Measurements from ENCODE around the gene KCNK17. TPM values are rescaled to one million over a fixed set of nuclear protein-coding genes. Genes with fewer than 3 reads are reported as not detected.

The KCNK17 gene
- polyA plus RNA-seq, 3 donors, result not detected

- intact Hi-C loops (cut with micrococcal nuclease), result no loop called here
- DNase-seq, result no peak
- peaks cover 0 to 3% (median 0%) of the 10 kb centered on the region in 7 donors for H3K9me3 Mint-ChIP-seq
- Histone ChIP-seq H3K9me3 (replicated peaks in 1 of 2; ENCODE audit: control insufficient read depth in 1 of 2, insufficient read depth in 1 of 2, low read length in 2 of 2) (no peaks in the 10 kb centered on the region), H4K20me1 (ENCODE audit: insufficient read depth, low read length) (no peaks in the 10 kb centered on the region), H3K9ac (ENCODE audit: insufficient read depth, low read length, poor library complexity, severe bottlenecking) (no peak overlapping the region), H3K4me3 (replicated peaks in 1 of 3; ENCODE audit: low read depth in 2 of 3, low read length in 3 of 3) (no peak overlapping the region), H3K4me1 (ENCODE audit: control insufficient read depth in 1 of 2, insufficient read depth in 2 of 2, low read length in 2 of 2) (no peaks in the 10 kb centered on the region), H3K4me2 (replicated peaks; ENCODE audit: extremely low read depth, low read length, poor library complexity, severe bottlenecking) (no peak overlapping the region), H3K27ac (ENCODE audit: low read depth in 1 of 2, low read length in 2 of 2) (no peak overlapping the region), H3K79me2 (ENCODE audit: insufficient read depth, low read length) (no peaks in the 10 kb centered on the region), H3K27me3 (ENCODE audit: control insufficient read depth in 2 of 2, insufficient read depth in 2 of 2, low read length in 2 of 2) (no peaks in the 10 kb centered on the region), H3K36me3 (replicated peaks in 1 of 2; ENCODE audit: control insufficient read depth in 1 of 2, insufficient read depth in 2 of 2, low read length in 2 of 2) (no peaks in the 10 kb centered on the region), H2AFZ (ENCODE audit: insufficient read depth, low read depth, low read length, poor library complexity, severe bottlenecking) (no peak overlapping the region)
- 67% methylated on average over 3 of the region's 4 CpGs for WGBS (ENCODE audit: insufficient coverage)
- H3K27me3 Mint-ChIP-seq (ENCODE audit: low read depth in 3 of 3), result peaks cover 3 to 6% (median 4%) of the 10 kb centered on the region in 3 donors
- H3K4me1 Mint-ChIP-seq, result no peaks in the 10 kb centered on the region
- TF ChIP-seq CTCF (IDR thresholded peaks at IDR 0.05), result no peak
- H3K36me3 Mint-ChIP-seq, result no peaks in the 10 kb centered on the region
- H3K4me3 Mint-ChIP-seq, result no peak overlapping the region
- H3K27ac Mint-ChIP-seq, result no peak overlapping the region
These were observed 39.7 kb downstream of the KCNK17 start for GRCh38 chr6:39274471-39274870.

GRCh38 chr6:39273406-39273821 lies 40.8 kb downstream of the KCNK17 start:
- intact Hi-C loops (cut with micrococcal nuclease), result no loop called here
- Mint-ChIP-seq H3K4me1 (no peaks in the 10 kb centered on the region), H3K27ac (no peak overlapping the region), H3K4me3 (no peak overlapping the region), H3K27me3 (ENCODE audit: low read depth in 3 of 3) (peaks cover 3 to 4% (median 3%) of the 10 kb centered on the region in 3 donors), H3K9me3 (peaks cover 0 to 3% (median 0%) of the 10 kb centered on the region in 7 donors), H3K36me3 (no peaks in the 10 kb centered on the region)
- no peak overlapping the region for H2AFZ ChIP-seq (ENCODE audit: insufficient read depth, low read depth, low read length, poor library complexity, severe bottlenecking)
- 77% methylated on average over 6 of the region's 6 CpGs for WGBS (ENCODE audit: insufficient coverage)
- no peaks in the 10 kb centered on the region for H3K36me3 ChIP-seq (replicated peaks in 1 of 2; ENCODE audit: control insufficient read depth in 1 of 2, insufficient read depth in 2 of 2, low read length in 2 of 2)
- no peaks in the 10 kb centered on the region for H3K9me3 ChIP-seq (replicated peaks in 1 of 2; ENCODE audit: control insufficient read depth in 1 of 2, insufficient read depth in 1 of 2, low read length in 2 of 2)
- no peak overlapping the region for H3K27ac ChIP-seq (ENCODE audit: low read depth in 1 of 2, low read length in 2 of 2)
- H3K79me2 ChIP-seq (ENCODE audit: insufficient read depth, low read length), result no peaks in the 10 kb centered on the region
- DNase-seq, result no peak
- no peak overlapping the region for H3K4me2 ChIP-seq (replicated peaks; ENCODE audit: extremely low read depth, low read length, poor library complexity, severe bottlenecking)
- H3K9ac ChIP-seq (ENCODE audit: insufficient read depth, low read length, poor library complexity, severe bottlenecking), result no peak overlapping the region
- no peaks in the 10 kb centered on the region for H3K27me3 ChIP-seq (ENCODE audit: control insufficient read depth in 2 of 2, insufficient read depth in 2 of 2, low read length in 2 of 2)
- no peak for TF ChIP-seq CTCF (IDR thresholded peaks at IDR 0.05)
- H3K4me1 ChIP-seq (ENCODE audit: control insufficient read depth in 1 of 2, insufficient read depth in 2 of 2, low read length in 2 of 2), result no peaks in the 10 kb centered on the region
- H3K4me3 ChIP-seq (replicated peaks in 1 of 3; ENCODE audit: low read depth in 2 of 3, low read length in 3 of 3), result no peak overlapping the region
- H4K20me1 ChIP-seq (ENCODE audit: insufficient read depth, low read length), result no peaks in the 10 kb centered on the region
